Chondrocyte (in vitro differentiated cells): ENCODE data around the gene PBX3. TPM values are rescaled to one million over a fixed set of nuclear protein-coding genes. Genes with fewer than 3 reads are reported as not detected.

Experiments used
- DNase-seq: peaks from one replicate; pipeline ENCODE4 v3.0.0; 2021; ENCODE audit warnings: mixed read lengths, low spot score
- H3K27ac Mint-ChIP-seq: one replicate; pipeline ENCODE4 v1.8.0; 2021; ENCODE audit warnings: mild to moderate bottlenecking, moderate library complexity, mixed read lengths; ENCODE audit not compliant: unreplicated experiment
- H3K27me3 Mint-ChIP-seq: 2 replicates; pipeline ENCODE4 v1.8.0; 2021; ENCODE audit warnings: low read depth, mixed read lengths
- H3K36me3 Mint-ChIP-seq: 2 replicates; pipeline ENCODE4 v1.8.0; 2021; ENCODE audit warnings: low read depth, mixed read lengths
- H3K4me1 Mint-ChIP-seq: 2 replicates; pipeline ENCODE4 v1.8.0; 2021; ENCODE audit warnings: low read depth, mild to moderate bottlenecking, mixed read lengths
- H3K4me3 Mint-ChIP-seq: one replicate; pipeline ENCODE4 v1.8.0; 2021; ENCODE audit warnings: mild to moderate bottlenecking, moderate library complexity, mixed read lengths; ENCODE audit not compliant: unreplicated experiment
- H3K9me3 Mint-ChIP-seq: 2 replicates; pipeline ENCODE4 v1.8.0; 2021; ENCODE audit warnings: low read depth, mixed read lengths
- CTCF ChIP-seq: fragments of 200-600 bp; sonication (generic); IDR thresholded peaks from 2 replicates; pipeline ENCODE4 v1.5.0; 2021; ENCODE audit warnings: antibody characterized with exemption, mild to moderate bottlenecking, moderate library complexity
- total RNA-seq: library from RNA; stranded (reverse); gene quantifications from 3 replicates; pipeline ENCODE4 v1.2.1, GENCODE V29; 2021

PBX3 gene
- total RNA-seq, 1 donor from 2014 or later, result 24.1 TPM

- Mint-ChIP-seq H3K4me1 (peaks cover 20% of the 10 kb centered on the region), H3K27me3 (no peaks in the 10 kb centered on the region), H3K36me3 (no peaks in the 10 kb centered on the region), H3K27ac (peak overlapping the region; percentile 27), H3K9me3 (no peaks in the 10 kb centered on the region), H3K4me3 (peak overlapping the region; percentile 92)
- DNase-seq, result no peak
- TF ChIP-seq CTCF, result no peak
Observed at GRCh38 chr9:125745018-125745417, 2.2 kb upstream of the PBX3 start.

- no peaks in the 10 kb centered on the region for H3K9me3 Mint-ChIP-seq
- peak overlapping the region; percentile 92 for H3K4me3 Mint-ChIP-seq
- H3K27ac Mint-ChIP-seq, result peak overlapping the region; percentile 81
- DNase-seq, result no peak
- peaks cover 26% of the 10 kb centered on the region for H3K4me1 Mint-ChIP-seq
- TF ChIP-seq CTCF, result no peak
- no peaks in the 10 kb centered on the region for H3K36me3 Mint-ChIP-seq
- no peaks in the 10 kb centered on the region for H3K27me3 Mint-ChIP-seq
Observed at GRCh38 chr9:125745682-125746016, 1.5 kb upstream of the PBX3 start.

GRCh38 chr9:125746017-125746773, 978 bp upstream of the PBX3 start:
- Mint-ChIP-seq H3K4me3 (peak overlapping the region; percentile 92), H3K36me3 (no peaks in the 10 kb centered on the region), H3K27me3 (no peaks in the 10 kb centered on the region), H3K9me3 (no peaks in the 10 kb centered on the region), H3K4me1 (peaks cover 29% of the 10 kb centered on the region), H3K27ac (peak overlapping the region; percentile 81)
- DNase-seq, result peak; percentile 96
- TF ChIP-seq CTCF, result peak; percentile 10

GRCh38 chr9:125746774-125747052, 460 bp upstream of the PBX3 start:
- H3K4me3 Mint-ChIP-seq, result peak overlapping the region; percentile 92
- no peaks in the 10 kb centered on the region for H3K36me3 Mint-ChIP-seq
- H3K27me3 Mint-ChIP-seq, result no peaks in the 10 kb centered on the region
- no peak for TF ChIP-seq CTCF
- H3K9me3 Mint-ChIP-seq, result no peaks in the 10 kb centered on the region
- no peak overlapping the region for H3K27ac Mint-ChIP-seq
- DNase-seq, result no peak
- H3K4me1 Mint-ChIP-seq, result peaks cover 32% of the 10 kb centered on the region

- Mint-ChIP-seq H3K27me3 (no peaks in the 10 kb centered on the region), H3K27ac (peak overlapping the region; percentile 94), H3K36me3 (no peaks in the 10 kb centered on the region), H3K9me3 (no peaks in the 10 kb centered on the region), H3K4me1 (peaks cover 37% of the 10 kb centered on the region), H3K4me3 (peak overlapping the region; percentile 93)
- DNase-seq, result no peak
- no peak for TF ChIP-seq CTCF
Observed at GRCh38 chr9:125747765-125748445, 732 bp downstream of the PBX3 start.
